GM12878 (cell line): Measurements from ENCODE around the gene FBXO3. TPM values are rescaled to one million over a fixed set of nuclear protein-coding genes. Genes with fewer than 3 reads are reported as not detected.

Experiments used
- CHD2 ChIP-seq: IDR thresholded peaks from 2 replicates; pipeline ENCODE4 v1.6.1; 2011; ENCODE audit warnings: low read depth, low read length, improper control_type of control experiment, borderline replicate concordance
- ETV6 ChIP-seq, 2 experiments: fragments of 450-650 bp in 1 of 2; IDR thresholded peaks in 1 of 2; conservative IDR thresholded peaks in 1 of 2; 2 replicates each; pipeline ENCODE4 v1.6.1; 2014; ENCODE audit warnings: antibody characterized with exemption in 1 of 2, borderline replicate concordance in 1 of 2, low read depth in 1 of 2, mild to moderate bottlenecking in 1 of 2, moderate library complexity in 1 of 2
- GATAD2B ChIP-seq: fragments of 450-650 bp; conservative IDR thresholded peaks from 2 replicates; pipeline ENCODE4 v1.6.1; 2017; ENCODE audit warnings: low read depth, mild to moderate bottlenecking, moderate library complexity
- IKZF2 ChIP-seq, 2 experiments: fragments of 450-650 bp; IDR thresholded peaks; 2 replicates each; pipeline ENCODE4 v1.6.1; 2017; ENCODE audit warnings: mild to moderate bottlenecking in 2 of 2, moderate library complexity in 2 of 2
- JUND ChIP-seq: IDR thresholded peaks from 2 replicates; pipeline ENCODE4 v1.6.1; 2012; ENCODE audit warnings: low read depth, mild to moderate bottlenecking, low read length, improper control_type of control experiment, moderate library complexity
- KAT2A ChIP-seq: conservative IDR thresholded peaks from 2 replicates; pipeline ENCODE4 v1.6.1; 2011; ENCODE audit warnings: low read depth, low read length; ENCODE audit not compliant: control insufficient read depth
- MEF2B ChIP-seq: fragments of 450-650 bp; IDR thresholded peaks from 2 replicates; pipeline ENCODE4 v1.6.1; 2018; ENCODE audit warnings: mild to moderate bottlenecking, moderate library complexity; ENCODE audit not compliant: partially characterized antibody, poor library complexity, severe bottlenecking
- SIX5 ChIP-seq: IDR thresholded peaks from 2 replicates; pipeline ENCODE4 v1.6.1; 2011; ENCODE audit warnings: mild to moderate bottlenecking, low read depth, low read length, moderate library complexity; ENCODE audit not compliant: severe bottlenecking
- SPI1 ChIP-seq: IDR thresholded peaks from 2 replicates; pipeline ENCODE4 v1.6.1; 2011; ENCODE audit warnings: low read depth, mild to moderate bottlenecking, low read length, moderate library complexity, borderline replicate concordance; ENCODE audit not compliant: insufficient read depth
- SREBF2 ChIP-seq: IDR thresholded peaks from 2 replicates; pipeline ENCODE4 v1.6.1; 2012; ENCODE audit warnings: mild to moderate bottlenecking, low read length
- TCF3 ChIP-seq: IDR thresholded peaks from 2 replicates; pipeline ENCODE4 v1.6.1; 2012; ENCODE audit warnings: low read depth, mild to moderate bottlenecking, low read length, borderline replicate concordance; ENCODE audit not compliant: insufficient read depth
- ZNF24 ChIP-seq: fragments of 450-650 bp; IDR thresholded peaks from 2 replicates; pipeline ENCODE4 v1.6.1; 2017; ENCODE audit warnings: antibody characterized with exemption, mild to moderate bottlenecking
- ZNF384 ChIP-seq: IDR thresholded peaks from 2 replicates; pipeline ENCODE4 v1.6.1; 2012; ENCODE audit warnings: low read depth, mild to moderate bottlenecking, low read length, improper control_type of control experiment, borderline replicate concordance
- polyA plus RNA-seq, 11 experiments: library from polyadenylated mRNA; depleted of rRNA in 4 of 11; unstranded in 6 of 11; stranded (reverse) in 5 of 11; fragments of >200 nt; fragmentation: Nextera tagmentation in 4 of 11; fragmentation: Illumina TruSeq in 1 of 11; extraction: Ambion mirVana in 4 of 11; extraction: Trizol in 1 of 11; gene quantifications; 1 replicate in 1 of 11; 2 replicates in 10 of 11; pipeline versions ENCODE4 v1.2.1 to v1.2.3, GENCODE V29; 2011 to 2016; ENCODE audit warnings: inconsistent platforms in 2 of 11, missing spikeins in 2 of 11, low read depth in 1 of 11
- total RNA-seq, 4 experiments: library from RNA; depleted of rRNA in 3 of 4; stranded (reverse); fragments of >200 nt in 3 of 4; fragmentation: Illumina TruSeq in 1 of 4; extraction: Trizol in 1 of 4; gene quantifications; 2 replicates each; pipeline versions ENCODE4 v1.2.1 to v1.2.3, GENCODE V29; 2013 to 2021
- TF ChIP-seq, protein P1 (sequence below): fragments of 450-650 bp; IDR thresholded peaks from 2 replicates; pipeline ENCODE4 v1.6.1; 2017; ENCODE audit warnings: mild to moderate bottlenecking, moderate library complexity
- TF ChIP-seq, protein P2 (sequence below), 3 experiments: IDR thresholded peaks in 2 of 3; conservative IDR thresholded peaks in 1 of 3; 2 replicates each; pipeline ENCODE4 v1.5.1; 2011; ENCODE audit warnings: low read depth in 3 of 3, low read length in 3 of 3, mild to moderate bottlenecking in 3 of 3, control low read depth in 2 of 3, moderate library complexity in 2 of 3, inconsistent platforms in 1 of 3, mixed read lengths in 1 of 3; ENCODE audit not compliant: control insufficient read depth in 2 of 3, insufficient read depth in 1 of 3; ENCODE audit errors: extremely low read depth in 1 of 3

Gene FBXO3
- total and polyA plus RNA-seq, 10 of the 15 experiments (the other 5 are each of a cell fraction or from before 2014, with no cell fraction given) = 8.9 to 33.4 (median 13.8) TPM

DNA sequence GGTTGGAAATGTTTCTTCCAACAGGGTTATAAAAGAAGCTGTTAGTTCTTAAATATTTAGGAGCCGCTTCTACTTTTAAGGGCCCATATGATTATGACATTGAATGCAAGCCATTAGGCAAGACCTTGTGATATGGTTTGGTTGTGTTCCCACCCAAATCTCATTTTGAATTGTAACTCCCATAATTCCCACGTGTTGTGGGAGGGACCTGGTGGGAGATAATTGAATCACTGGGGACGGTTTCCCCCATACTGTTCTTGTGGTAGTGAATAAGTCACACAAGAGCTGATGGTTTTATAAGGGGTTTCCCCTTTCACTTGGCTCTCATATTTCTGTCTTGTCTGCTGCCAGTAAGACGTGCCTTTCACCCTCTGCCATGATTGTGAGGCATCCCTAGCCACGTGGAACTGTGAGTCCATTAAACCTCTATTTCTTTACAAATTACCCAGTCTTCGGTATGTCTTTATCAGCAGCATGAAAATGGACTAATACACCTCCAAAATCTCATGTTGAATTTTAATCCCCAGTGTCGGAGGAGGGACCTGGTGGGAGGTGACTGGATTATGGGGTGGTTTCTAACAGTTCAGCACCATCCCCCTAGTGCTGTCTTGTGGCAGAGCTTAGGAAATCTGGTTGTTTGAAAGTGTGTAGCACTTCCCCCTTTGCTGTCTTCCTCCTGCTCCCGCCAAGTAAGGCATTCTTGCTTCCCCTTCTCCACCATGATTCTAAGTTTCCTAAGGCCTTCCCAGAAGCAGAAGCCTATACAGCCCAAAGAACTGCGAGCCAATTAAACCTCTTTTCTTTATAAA is 42.4 kb downstream of the FBXO3 start (continued):
- TF ChIP-seq, protein P1, sequence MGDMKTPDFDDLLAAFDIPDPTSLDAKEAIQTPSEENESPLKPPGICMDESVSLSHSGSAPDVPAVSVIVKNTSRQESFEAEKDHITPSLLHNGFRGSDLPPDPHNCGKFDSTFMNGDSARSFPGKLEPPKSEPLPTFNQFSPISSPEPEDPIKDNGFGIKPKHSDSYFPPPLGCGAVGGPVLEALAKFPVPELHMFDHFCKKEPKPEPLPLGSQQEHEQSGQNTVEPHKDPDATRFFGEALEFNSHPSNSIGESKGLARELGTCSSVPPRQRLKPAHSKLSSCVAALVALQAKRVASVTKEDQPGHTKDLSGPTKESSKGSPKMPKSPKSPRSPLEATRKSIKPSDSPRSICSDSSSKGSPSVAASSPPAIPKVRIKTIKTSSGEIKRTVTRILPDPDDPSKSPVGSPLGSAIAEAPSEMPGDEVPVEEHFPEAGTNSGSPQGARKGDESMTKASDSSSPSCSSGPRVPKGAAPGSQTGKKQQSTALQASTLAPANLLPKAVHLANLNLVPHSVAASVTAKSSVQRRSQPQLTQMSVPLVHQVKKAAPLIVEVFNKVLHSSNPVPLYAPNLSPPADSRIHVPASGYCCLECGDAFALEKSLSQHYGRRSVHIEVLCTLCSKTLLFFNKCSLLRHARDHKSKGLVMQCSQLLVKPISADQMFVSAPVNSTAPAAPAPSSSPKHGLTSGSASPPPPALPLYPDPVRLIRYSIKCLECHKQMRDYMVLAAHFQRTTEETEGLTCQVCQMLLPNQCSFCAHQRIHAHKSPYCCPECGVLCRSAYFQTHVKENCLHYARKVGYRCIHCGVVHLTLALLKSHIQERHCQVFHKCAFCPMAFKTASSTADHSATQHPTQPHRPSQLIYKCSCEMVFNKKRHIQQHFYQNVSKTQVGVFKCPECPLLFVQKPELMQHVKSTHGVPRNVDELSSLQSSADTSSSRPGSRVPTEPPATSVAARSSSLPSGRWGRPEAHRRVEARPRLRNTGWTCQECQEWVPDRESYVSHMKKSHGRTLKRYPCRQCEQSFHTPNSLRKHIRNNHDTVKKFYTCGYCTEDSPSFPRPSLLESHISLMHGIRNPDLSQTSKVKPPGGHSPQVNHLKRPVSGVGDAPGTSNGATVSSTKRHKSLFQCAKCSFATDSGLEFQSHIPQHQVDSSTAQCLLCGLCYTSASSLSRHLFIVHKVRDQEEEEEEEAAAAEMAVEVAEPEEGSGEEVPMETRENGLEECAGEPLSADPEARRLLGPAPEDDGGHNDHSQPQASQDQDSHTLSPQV = no peak
- TF ChIP-seq ZNF24 (no peak), TCF3 (no peak), CHD2 (no peak), IKZF2 (IDR thresholded peaks at IDR 0.05) (peak in 1 of 2 experiments; percentile 39; a peak in 2 of 4 replicates), SREBF2 (no peak), JUND (no peak), ZNF384 (no peak), ETV6 (conservative IDR thresholded peaks at IDR 0.05 in 1 of 2, IDR thresholded peaks at IDR 0.05 in 1 of 2; ENCODE audit: borderline replicate concordance in 1 of 2, low read depth in 1 of 2) (no peak; a peak in 1 of 4 replicates), KAT2A (no peak), MEF2B (peak; percentile 81), GATAD2B (no peak), SIX5 (no peak), SPI1 (peak; percentile 73; the same call in 1 of the 2 replicates)
- TF ChIP-seq, protein P2, sequence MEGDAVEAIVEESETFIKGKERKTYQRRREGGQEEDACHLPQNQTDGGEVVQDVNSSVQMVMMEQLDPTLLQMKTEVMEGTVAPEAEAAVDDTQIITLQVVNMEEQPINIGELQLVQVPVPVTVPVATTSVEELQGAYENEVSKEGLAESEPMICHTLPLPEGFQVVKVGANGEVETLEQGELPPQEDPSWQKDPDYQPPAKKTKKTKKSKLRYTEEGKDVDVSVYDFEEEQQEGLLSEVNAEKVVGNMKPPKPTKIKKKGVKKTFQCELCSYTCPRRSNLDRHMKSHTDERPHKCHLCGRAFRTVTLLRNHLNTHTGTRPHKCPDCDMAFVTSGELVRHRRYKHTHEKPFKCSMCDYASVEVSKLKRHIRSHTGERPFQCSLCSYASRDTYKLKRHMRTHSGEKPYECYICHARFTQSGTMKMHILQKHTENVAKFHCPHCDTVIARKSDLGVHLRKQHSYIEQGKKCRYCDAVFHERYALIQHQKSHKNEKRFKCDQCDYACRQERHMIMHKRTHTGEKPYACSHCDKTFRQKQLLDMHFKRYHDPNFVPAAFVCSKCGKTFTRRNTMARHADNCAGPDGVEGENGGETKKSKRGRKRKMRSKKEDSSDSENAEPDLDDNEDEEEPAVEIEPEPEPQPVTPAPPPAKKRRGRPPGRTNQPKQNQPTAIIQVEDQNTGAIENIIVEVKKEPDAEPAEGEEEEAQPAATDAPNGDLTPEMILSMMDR (IDR thresholded peaks at IDR 0.05 in 2 of 3, conservative IDR thresholded peaks at IDR 0.05 in 1 of 3; ENCODE audit: control insufficient read depth in 2 of 3, extremely low read depth in 1 of 3, insufficient read depth in 1 of 3, low read depth in 3 of 3, low read length in 3 of 3) = no peak
